ENCODE measurements around the gene COL5A1.

COL5A1 gene

GRCh38 chr9:134651226-134651905 lies 9.8 kb downstream of the COL5A1 start:
- H3K4me2 ChIP-seq (ENCODE audit: low read length) = no peak overlapping the region
- H3K79me2 ChIP-seq = no peaks in the 10 kb centered on the region
- no peak overlapping the region for H3K9ac ChIP-seq
- no peak for TF ChIP-seq CTCF (IDR thresholded peaks at IDR 0.05)
- H3K36me3 ChIP-seq (ENCODE audit: control insufficient read depth, insufficient read depth, low read length) = no peaks in the 10 kb centered on the region
- H3K4me1 ChIP-seq = no peaks in the 10 kb centered on the region
- H3K27ac ChIP-seq = no peak overlapping the region
- H3K27me3 ChIP-seq (ENCODE audit: control insufficient read depth, insufficient read depth, low read length) = no peaks in the 10 kb centered on the region
- H2AFZ ChIP-seq = no peak overlapping the region
- H3K4me3 ChIP-seq (ENCODE audit: low read depth, low read length) = no peak overlapping the region
- no peaks in the 10 kb centered on the region for H3K9me3 ChIP-seq (ENCODE audit: control insufficient read depth, low read length)

GRCh38 chr9:134652291-134653225 lies 11.0 kb downstream of the COL5A1 start:
- Histone ChIP-seq H3K27me3 (ENCODE audit: control insufficient read depth, insufficient read depth, low read length) (no peaks in the 10 kb centered on the region), H3K4me2 (ENCODE audit: low read length) (no peak overlapping the region), H3K4me3 (ENCODE audit: low read depth, low read length) (no peak overlapping the region), H3K27ac (no peak overlapping the region), H3K9me3 (ENCODE audit: control insufficient read depth, low read length) (no peaks in the 10 kb centered on the region), H3K36me3 (ENCODE audit: control insufficient read depth, insufficient read depth, low read length) (no peaks in the 10 kb centered on the region), H3K4me1 (no peaks in the 10 kb centered on the region), H2AFZ (no peak overlapping the region), H3K9ac (no peak overlapping the region), H3K79me2 (no peaks in the 10 kb centered on the region)
- TF ChIP-seq CTCF (IDR thresholded peaks at IDR 0.05) = no peak

- TF ChIP-seq CTCF (IDR thresholded peaks at IDR 0.05) = no peak
- H3K79me2 ChIP-seq = no peaks in the 10 kb centered on the region
- no peak overlapping the region for H3K9ac ChIP-seq
- H3K27ac ChIP-seq = no peak overlapping the region
- no peaks in the 10 kb centered on the region for H3K27me3 ChIP-seq (ENCODE audit: control insufficient read depth, insufficient read depth, low read length)
- no peaks in the 10 kb centered on the region for H3K36me3 ChIP-seq (ENCODE audit: control insufficient read depth, insufficient read depth, low read length)
- no peak overlapping the region for H3K4me3 ChIP-seq (ENCODE audit: low read depth, low read length)
- H3K4me2 ChIP-seq (ENCODE audit: low read length) = no peak overlapping the region
- H3K4me1 ChIP-seq = no peaks in the 10 kb centered on the region
- H2AFZ ChIP-seq = no peak overlapping the region
- no peaks in the 10 kb centered on the region for H3K9me3 ChIP-seq (ENCODE audit: control insufficient read depth, low read length)
Observed at GRCh38 chr9:134653259-134654009, 11.8 kb downstream of the COL5A1 start.

GRCh38 chr9:134655101-134655500 lies 13.5 kb downstream of the COL5A1 start:
- Histone ChIP-seq H3K27ac (no peak overlapping the region), H3K4me3 (ENCODE audit: low read depth, low read length) (no peak overlapping the region), H3K9me3 (ENCODE audit: control insufficient read depth, low read length) (no peaks in the 10 kb centered on the region), H3K79me2 (no peaks in the 10 kb centered on the region), H3K27me3 (ENCODE audit: control insufficient read depth, insufficient read depth, low read length) (no peaks in the 10 kb centered on the region), H3K4me2 (ENCODE audit: low read length) (no peak overlapping the region), H3K4me1 (peaks cover 8% of the 10 kb centered on the region), H3K36me3 (ENCODE audit: control insufficient read depth, insufficient read depth, low read length) (no peaks in the 10 kb centered on the region), H3K9ac (no peak overlapping the region), H2AFZ (no peak overlapping the region)
- no peak for TF ChIP-seq CTCF (IDR thresholded peaks at IDR 0.05)
